Measurements from ENCODE around the gene BMP7.
"Not testable (repeated sequence)": the region's sequence is repeated elsewhere in the genome, so short reads cannot be mapped to it uniquely, and the experiment has no call there.

BMP7 gene

GRCh38 chr20:57281900-57282299 is 15.5 kb upstream of the BMP7 start:
- Histone ChIP-seq H3F3A (ENCODE audit: low read depth) (no peaks in the 10 kb centered on the region), H2AFZ (ENCODE audit: low read length) (0 out of 2 replicates have a peak overlapping the region, but pooled peaks have one; percentile 35), H3K9me3 (ENCODE audit: insufficient read depth, low read depth, low read length) (no peaks in the 10 kb centered on the region), H3K36me3 (ENCODE audit: insufficient read depth, low read length) (no peaks in the 10 kb centered on the region), H3K4me3 (ENCODE audit: low read length, poor library complexity, severe bottlenecking) (no peak overlapping the region), H3K9me2 (replicated peaks; ENCODE audit: low read depth, low read length) (no peaks in the 10 kb centered on the region), H3K9ac (ENCODE audit: low read depth, low read length, poor library complexity, severe bottlenecking) (no peak overlapping the region), H4K20me1 (ENCODE audit: insufficient read depth, low read length, poor library complexity, severe bottlenecking) (no peaks in the 10 kb centered on the region), H3K27me3 (ENCODE audit: insufficient read depth, low read length, poor library complexity, severe bottlenecking) (no peaks in the 10 kb centered on the region), H3K79me2 (ENCODE audit: insufficient read depth, low read length) (no peaks in the 10 kb centered on the region), H3K4me2 (ENCODE audit: low read depth, low read length, poor library complexity, severe bottlenecking) (no peak overlapping the region), H3K4me1 (ENCODE audit: insufficient read depth, low read length, poor library complexity, severe bottlenecking) (no peaks in the 10 kb centered on the region)
- no peak for TF ChIP-seq EZH2phosphoT487 (IDR thresholded peaks at IDR 0.05; ENCODE audit: borderline replicate concordance)
- no peak for TF ChIP-seq CTCF (conservative IDR thresholded peaks at IDR 0.05; ENCODE audit: low read length)

DNA sequence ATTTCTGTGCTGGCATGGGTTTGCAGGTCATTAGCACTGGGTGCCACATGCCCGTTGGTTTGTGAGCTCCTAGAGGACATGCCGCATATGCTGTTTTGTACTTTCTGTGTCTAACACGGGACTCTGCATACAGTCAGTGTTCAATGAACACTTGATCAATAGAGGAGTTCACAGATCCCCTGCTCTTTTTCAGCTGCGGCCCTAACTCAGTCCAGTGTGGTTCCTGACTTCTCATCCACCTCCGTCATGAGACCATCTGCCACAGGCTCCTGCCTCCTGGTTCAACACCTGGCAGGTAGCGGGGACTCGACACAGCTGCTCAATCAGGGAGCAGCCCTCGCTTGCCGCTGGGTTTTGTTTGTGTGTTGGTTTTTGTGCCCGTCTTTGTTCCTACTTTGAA is 13.8 kb upstream of the BMP7 start:
- H3K27me3 ChIP-seq (ENCODE audit: insufficient read depth, low read length, poor library complexity, severe bottlenecking): no peaks in the 10 kb centered on the region
- no peak for TF ChIP-seq EZH2phosphoT487 (IDR thresholded peaks at IDR 0.05; ENCODE audit: borderline replicate concordance)
- TF ChIP-seq CTCF (conservative IDR thresholded peaks at IDR 0.05; ENCODE audit: low read length): no peak

DNA sequence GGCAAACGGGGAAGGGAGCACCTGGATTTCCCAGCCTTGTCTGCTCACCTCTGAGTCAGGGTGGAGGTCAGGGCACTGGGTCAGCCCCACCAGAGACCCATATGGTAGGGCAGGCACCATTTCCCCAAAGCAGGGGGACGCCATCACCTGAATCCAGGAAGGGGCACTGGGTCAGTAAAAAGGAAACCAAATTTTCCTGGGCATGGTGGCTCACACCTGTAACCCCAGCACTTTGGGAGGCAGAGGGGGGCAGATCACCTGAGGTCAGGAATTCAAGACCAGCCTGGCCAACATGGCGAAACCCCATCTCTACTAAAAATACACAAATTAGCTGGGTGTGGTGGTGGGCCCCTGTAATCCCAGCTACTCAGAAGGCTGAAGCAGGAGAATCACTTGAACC is 13.1 kb upstream of the BMP7 start:
- not testable (repeated sequence) for H3K79me2 ChIP-seq (ENCODE audit: insufficient read depth, low read length); H3K4me2 ChIP-seq (ENCODE audit: low read depth, low read length, poor library complexity, severe bottlenecking); H3K9me3 ChIP-seq (ENCODE audit: insufficient read depth, low read depth, low read length); H3K9me2 ChIP-seq (replicated peaks; ENCODE audit: low read depth, low read length); H3K36me3 ChIP-seq (ENCODE audit: insufficient read depth, low read length); H2AFZ ChIP-seq (ENCODE audit: low read length); H3F3A ChIP-seq (ENCODE audit: low read depth); H3K27me3 ChIP-seq (ENCODE audit: insufficient read depth, low read length, poor library complexity, severe bottlenecking); H3K4me1 ChIP-seq (ENCODE audit: insufficient read depth, low read length, poor library complexity, severe bottlenecking); H3K9ac ChIP-seq (ENCODE audit: low read depth, low read length, poor library complexity, severe bottlenecking); H4K20me1 ChIP-seq (ENCODE audit: insufficient read depth, low read length, poor library complexity, severe bottlenecking); H3K4me3 ChIP-seq (ENCODE audit: low read length, poor library complexity, severe bottlenecking)

More for the DNA sequence above, 13.8 kb upstream of the BMP7 start:
- H3K9me2 ChIP-seq (replicated peaks; ENCODE audit: low read depth, low read length): no peaks in the 10 kb centered on the region
- no peaks in the 10 kb centered on the region for H3F3A ChIP-seq (ENCODE audit: low read depth)
- no peaks in the 10 kb centered on the region for H3K9me3 ChIP-seq (ENCODE audit: insufficient read depth, low read depth, low read length)
- no peaks in the 10 kb centered on the region for H3K36me3 ChIP-seq (ENCODE audit: insufficient read depth, low read length)
- no peak overlapping the region for H3K4me3 ChIP-seq (ENCODE audit: low read length, poor library complexity, severe bottlenecking)
- no peaks in the 10 kb centered on the region for H4K20me1 ChIP-seq (ENCODE audit: insufficient read depth, low read length, poor library complexity, severe bottlenecking)
- H3K79me2 ChIP-seq (ENCODE audit: insufficient read depth, low read length): no peaks in the 10 kb centered on the region
- H3K9ac ChIP-seq (ENCODE audit: low read depth, low read length, poor library complexity, severe bottlenecking): no peak overlapping the region
- no peaks in the 10 kb centered on the region for H3K4me1 ChIP-seq (ENCODE audit: insufficient read depth, low read length, poor library complexity, severe bottlenecking)
- no peak overlapping the region for H2AFZ ChIP-seq (ENCODE audit: low read length)
- no peak overlapping the region for H3K4me2 ChIP-seq (ENCODE audit: low read depth, low read length, poor library complexity, severe bottlenecking)

DNA sequence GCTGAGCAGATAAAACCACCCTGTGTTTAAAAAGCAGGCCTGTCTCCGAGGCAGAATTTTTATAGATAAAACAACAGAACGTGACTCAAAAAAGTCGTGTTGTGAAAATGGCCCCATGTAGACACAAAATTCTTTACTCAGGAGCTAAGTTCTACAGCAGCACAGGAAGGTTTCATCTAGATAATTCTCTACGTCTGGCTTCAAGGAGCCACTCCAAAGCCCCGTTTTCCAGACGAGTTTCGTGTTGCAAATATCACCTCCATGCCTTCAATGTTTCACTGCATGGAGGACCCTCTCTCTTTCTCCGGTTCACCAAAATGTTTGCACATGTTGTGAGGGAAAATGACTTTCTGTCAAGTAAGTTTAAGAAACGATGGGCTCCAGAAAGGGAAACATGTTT is 12.0 kb upstream of the BMP7 start:
- no peaks in the 10 kb centered on the region for H3K27me3 ChIP-seq (ENCODE audit: insufficient read depth, low read length, poor library complexity, severe bottlenecking)
- no peaks in the 10 kb centered on the region for H3K79me2 ChIP-seq (ENCODE audit: insufficient read depth, low read length)

More for the DNA sequence above, 12.0 kb upstream of the BMP7 start:
- no peaks in the 10 kb centered on the region for H3K9me2 ChIP-seq (replicated peaks; ENCODE audit: low read depth, low read length)
- no peak overlapping the region for H2AFZ ChIP-seq (ENCODE audit: low read length)
- no peak overlapping the region for H3K9ac ChIP-seq (ENCODE audit: low read depth, low read length, poor library complexity, severe bottlenecking)
- no peaks in the 10 kb centered on the region for H3K36me3 ChIP-seq (ENCODE audit: insufficient read depth, low read length)
- no peaks in the 10 kb centered on the region for H4K20me1 ChIP-seq (ENCODE audit: insufficient read depth, low read length, poor library complexity, severe bottlenecking)
- TF ChIP-seq EZH2phosphoT487 (IDR thresholded peaks at IDR 0.05; ENCODE audit: borderline replicate concordance) (no peak), CTCF (conservative IDR thresholded peaks at IDR 0.05; ENCODE audit: low read length) (no peak)
- H3F3A ChIP-seq (ENCODE audit: low read depth): no peaks in the 10 kb centered on the region
- H3K9me3 ChIP-seq (ENCODE audit: insufficient read depth, low read depth, low read length): no peaks in the 10 kb centered on the region
- H3K4me1 ChIP-seq (ENCODE audit: insufficient read depth, low read length, poor library complexity, severe bottlenecking): no peaks in the 10 kb centered on the region
- H3K4me2 ChIP-seq (ENCODE audit: low read depth, low read length, poor library complexity, severe bottlenecking): no peak overlapping the region
- no peak overlapping the region for H3K4me3 ChIP-seq (ENCODE audit: low read length, poor library complexity, severe bottlenecking)
